ENCODE data around the gene ACTL10. TPM values are rescaled to one million over a fixed set of nuclear protein-coding genes. Genes with fewer than 3 reads are reported as not detected.

ACTL10 gene
- total and polyA plus RNA-seq, 2 of the 13 experiments (the other 11 are each of a cell fraction or from before 2014, with no cell fraction given) = not detected

- TF ChIP-seq HNRNPK (IDR thresholded peaks at IDR 0.05; ENCODE audit: low read depth, low read length, poor library complexity, severe bottlenecking) (no peak), ZBTB3 (CRISPR knock-in tag; IDR thresholded peaks at IDR 0.05; ENCODE audit: borderline replicate concordance, low read depth) (no peak), SAFB2 (CRISPR knock-in tag; IDR thresholded peaks at IDR 0.05; ENCODE audit: borderline replicate concordance, low read depth) (no peak), ZNF547 (CRISPR knock-in tag; IDR thresholded peaks at IDR 0.05) (no peak), ZMAT3 (CRISPR knock-in tag; conservative IDR thresholded peaks at IDR 0.05) (no peak), ZHX2 (IDR thresholded peaks at IDR 0.05; ENCODE audit: low read depth) (no peak), ZHX2 (CRISPR knock-in tag; IDR thresholded peaks at IDR 0.05; ENCODE audit: borderline replicate concordance) (no peak), ZBTB46 (CRISPR knock-in tag; IDR thresholded peaks at IDR 0.05; ENCODE audit: borderline replicate concordance) (no peak), BCL6 (CRISPR knock-in tag; IDR thresholded peaks at IDR 0.05) (0 out of 2 replicates have a peak, but pooled peaks have one; percentile 1), TIGD3 (CRISPR knock-in tag; IDR thresholded peaks at IDR 0.05; ENCODE audit: borderline replicate concordance) (no peak), SYNCRIP (IDR thresholded peaks at IDR 0.05; ENCODE audit: insufficient read depth, low read depth, low read length) (no peak), ETS1 (CRISPR knock-in tag; IDR thresholded peaks at IDR 0.05) (no peak), SETDB1 (CRISPR knock-in tag; IDR thresholded peaks at IDR 0.05; ENCODE audit: borderline replicate concordance) (no peak), IRF2 (CRISPR knock-in tag; IDR thresholded peaks at IDR 0.05) (peak; percentile 13; the same call in 1 of the 2 replicates), NCOA5 (CRISPR knock-in tag; IDR thresholded peaks at IDR 0.05) (no peak), ZNF550 (CRISPR knock-in tag; IDR thresholded peaks at IDR 0.05; ENCODE audit: borderline replicate concordance) (no peak), ATAD3A (CRISPR knock-in tag; IDR thresholded peaks at IDR 0.05) (no peak), ZNF496 (CRISPR knock-in tag; IDR thresholded peaks at IDR 0.05; ENCODE audit: insufficient replicate concordance) (no peak), SRY (CRISPR knock-in tag; IDR thresholded peaks at IDR 0.05) (0 out of 2 replicates have a peak, but pooled peaks have one; percentile 25), ZNF251 (CRISPR knock-in tag; IDR thresholded peaks at IDR 0.05) (no peak), CENPX (CRISPR knock-in tag; IDR thresholded peaks at IDR 0.05) (no peak), SMAD3 (CRISPR knock-in tag; IDR thresholded peaks at IDR 0.05) (no peak)
Observed at GRCh38 chr20:33711446-33711738, 44.6 kb downstream of the ACTL10 start (continued).
